Measurements from ENCODE around the gene TNKS2. TPM values are rescaled to one million over a fixed set of nuclear protein-coding genes. Genes with fewer than 3 reads are reported as not detected.

TNKS2 gene
- total and polyA plus RNA-seq, 12 donors = 4.7 to 21.1 (median 14.0) TPM

GRCh38 chr10:91860885-91861284, 62.7 kb downstream of the TNKS2 start:
- intact Hi-C loops (cut with DNase I) = loop anchor here in 2 of 10 donors (5.0 kb wide), 1 partner anchor 34 kb away; no protein-coding TSS in a partner anchor
- no peak for DNase-seq
- ATAC-seq = no peak
- no peak for TF ChIP-seq CTCF (IDR thresholded peaks at IDR 0.05)
- 77 to 79% methylated on average over 1 of the region's 1 CpG for WGBS, 2 donors
- H3K27ac ChIP-seq = no peak overlapping the region
- H3K27me3 ChIP-seq = no peaks in the 10 kb centered on the region
- H3K4me1 ChIP-seq = no peaks in the 10 kb centered on the region
- peaks cover 0 to 100% (median 56%) of the 10 kb centered on the region in 9 donors for H3K36me3 ChIP-seq
- H3K9me3 ChIP-seq = no peaks in the 10 kb centered on the region
- no peak overlapping the region for H3K4me3 ChIP-seq

GRCh38 chr10:91864099-91864498, 65.9 kb downstream of the TNKS2 start:
- H3K4me3 ChIP-seq = no peak overlapping the region
- H3K36me3 ChIP-seq = peaks cover 0 to 81% (median 46%) of the 10 kb centered on the region in 9 donors
- intact Hi-C loops (cut with DNase I) = loop anchor here in 2 of 10 donors (5.0 kb wide), 1 partner anchor 37 kb away; no protein-coding TSS in a partner anchor

GRCh38 chr10:91864744-91865143, 66.5 kb downstream of the TNKS2 start:
- Histone ChIP-seq H3K27me3 (no peaks in the 10 kb centered on the region), H3K4me1 (no peaks in the 10 kb centered on the region), H3K27ac (no peak overlapping the region), H3K4me3 (no peak overlapping the region), H3K9me3 (no peaks in the 10 kb centered on the region), H3K36me3 (peaks cover 0 to 74% (median 44%) of the 10 kb centered on the region in 9 donors)
- no peak for ATAC-seq
- intact Hi-C loops (cut with DNase I) = loop anchor here in 2 of 10 donors (5.0 kb wide), 1 partner anchor 37 kb away; no protein-coding TSS in a partner anchor
- DNase-seq = no peak
- 78 to 86% methylated on average over 2 of the region's 2 CpGs for WGBS, 2 donors
- no peak for TF ChIP-seq CTCF (IDR thresholded peaks at IDR 0.05)

More at GRCh38 chr10:91864099-91864498, 65.9 kb downstream of the TNKS2 start:
- ATAC-seq = no peak
- no peak for DNase-seq
- no peaks in the 10 kb centered on the region for H3K4me1 ChIP-seq
- TF ChIP-seq CTCF (IDR thresholded peaks at IDR 0.05) = no peak
- H3K27me3 ChIP-seq = no peaks in the 10 kb centered on the region
- H3K27ac ChIP-seq = no peak overlapping the region
- WGBS, 2 donors = 80 to 86% methylated on average over 2 of the region's 2 CpGs
- H3K9me3 ChIP-seq = no peaks in the 10 kb centered on the region

- Histone ChIP-seq H3K27me3 (no peaks in the 10 kb centered on the region), H3K27ac (no peak overlapping the region), H3K9me3 (no peaks in the 10 kb centered on the region), H3K36me3 (peaks cover 0 to 65% (median 37%) of the 10 kb centered on the region in 9 donors), H3K4me3 (no peak overlapping the region), H3K4me1 (no peaks in the 10 kb centered on the region)
- TF ChIP-seq CTCF (IDR thresholded peaks at IDR 0.05) = no peak
- 83 to 91% methylated on average over 2 of the region's 2 CpGs for WGBS, 2 donors
- intact Hi-C loops (cut with DNase I) = no loop called here
- DNase-seq (no peak), ATAC-seq (no peak)
Measured at GRCh38 chr10:91865562-91866081, 67.4 kb downstream of the TNKS2 start.

All from heart right ventricle (tissue), 16 donors.